HepG2 (cell line): Measurements from ENCODE around the gene CLCN1. TPM values are rescaled to one million over a fixed set of nuclear protein-coding genes. Genes with fewer than 3 reads are reported as not detected.
A peak's percentile ranks its signal among the peaks of the same experiment; 100 is the strongest.

Source experiments
- ATAC-seq: fragments of 200-7000 bp; cut with Tn5 transposase; 3 replicates; pipeline ENCODE4 v1.9.1; 2020; ENCODE audit warnings: mild to moderate bottlenecking, moderate library complexity
- BruUV-seq: library from RNA; stranded (reverse); fragments of 400-500 nt; replicated peaks from 2 replicates; lab custom pipeline; 2021; lab: Mats Ljungman, UMichigan
- CTCF ChIA-PET: fragments of 300-600 bp; formaldehyde crosslinking; extraction: SDS; loops from one replicate; lab custom pipeline; 2021; ENCODE audit warnings: low total read pairs, inconsistent platforms, low intra/inter-chr PET ratio; lab: Yijun Ruan, JAX
- POLR2A ChIA-PET: fragments of 350-600 bp; sonication (Branson Sonifier 250); formaldehyde crosslinking; loops from one replicate; lab custom pipeline; 2020; ENCODE audit warnings: antibody characterized with exemption, inconsistent platforms; lab: Yijun Ruan, JAX
- DNase-seq: peaks from one replicate; pipeline ENCODE4 v3.0.0-alpha.2; 2015; ENCODE audit warnings: low spot score
- FAIRE-seq: peaks from 3 replicates; lab custom pipeline; 2011; peaks lifted over from hg19 to GRCh38; lab: Jason Lieb, UNC
- H2AFZ ChIP-seq: one replicate; pipeline ENCODE4 v1.6.1; 2011; ENCODE audit warnings: low read length, inconsistent platforms
- H3K27ac ChIP-seq: fragments of 300-600 bp; 3 replicates; pipeline ENCODE4 v1.8.0; 2011; ENCODE audit warnings: mixed run types, mild to moderate bottlenecking, mixed read lengths, low read length, inconsistent platforms; ENCODE audit not compliant: insufficient read depth; ENCODE audit errors: extremely low read length
- H3K27me3 ChIP-seq, 2 experiments: fragments of 200-600 bp in 1 of 2; 2 replicates in 1 of 2; 3 replicates in 1 of 2; pipeline versions ENCODE4 v1.6.0 to v1.8.0; 2011; ENCODE audit warnings: low read length in 2 of 2, mild to moderate bottlenecking in 2 of 2, moderate library complexity in 2 of 2, inconsistent platforms in 1 of 2; ENCODE audit not compliant: insufficient read depth in 2 of 2, control insufficient read depth in 1 of 2
- H3K36me3 ChIP-seq, 2 experiments: fragments of 200-600 bp in 1 of 2; replicated peaks in 1 of 2; 2 replicates in 1 of 2; 3 replicates in 1 of 2; pipeline versions ENCODE4 v1.5.1 to v1.8.0; 2011; ENCODE audit warnings: low read length in 2 of 2, inconsistent platforms in 1 of 2; ENCODE audit not compliant: insufficient read depth in 2 of 2, control insufficient read depth in 1 of 2
- H3K4me1 ChIP-seq: 2 replicates; pipeline ENCODE4 v1.5.1; 2012; ENCODE audit warnings: low read length, inconsistent platforms; ENCODE audit not compliant: insufficient read depth
- H3K4me2 ChIP-seq: 2 replicates; pipeline ENCODE4 v1.6.0; 2011; ENCODE audit warnings: low read depth, low read length, inconsistent platforms
- H3K4me3 ChIP-seq, 3 experiments: fragments of 200-600 bp in 1 of 3; sonication (generic), shearing (Covaris generic) in 1 of 3; replicated peaks in 1 of 3; 2 replicates each; pipeline ENCODE4 v1.5.1; 2011 to 2016; ENCODE audit warnings: low read length in 3 of 3, inconsistent platforms in 2 of 3, low read depth in 2 of 3, mild to moderate bottlenecking in 2 of 3, control low read depth in 1 of 3, mixed read lengths in 1 of 3; ENCODE audit not compliant: insufficient read depth in 1 of 3
- H3K79me2 ChIP-seq: one replicate; pipeline ENCODE4 v1.6.1; 2011; ENCODE audit warnings: low read length, inconsistent platforms; ENCODE audit not compliant: insufficient read depth
- H3K9ac ChIP-seq: 2 replicates; pipeline ENCODE4 v1.6.0; 2011; ENCODE audit warnings: mild to moderate bottlenecking, low read depth, low read length, inconsistent platforms; ENCODE audit not compliant: insufficient read depth
- H3K9me3 ChIP-seq: 2 replicates; pipeline ENCODE4 v1.5.1; 2012; ENCODE audit warnings: mild to moderate bottlenecking, low read length
- H4K20me1 ChIP-seq: 2 replicates; pipeline ENCODE4 v1.6.0; 2011; ENCODE audit warnings: inconsistent platforms, mild to moderate bottlenecking, low read length, moderate library complexity; ENCODE audit not compliant: insufficient read depth
- AGO1 ChIP-seq: fragments of 200-400 bp; formaldehyde crosslinking; IDR thresholded peaks from 2 replicates; pipeline ENCODE4 v1.6.1; 2017; ENCODE audit warnings: mild to moderate bottlenecking, low read depth, low read length, moderate library complexity; ENCODE audit not compliant: poor library complexity, severe bottlenecking
- EZH2 ChIP-seq: conservative IDR thresholded peaks from 2 replicates; pipeline ENCODE4 v1.6.1; 2012; ENCODE audit warnings: mild to moderate bottlenecking, low read depth, low read length, moderate library complexity
- TBX3 ChIP-seq: fragments of 450-650 bp; IDR thresholded peaks from 2 replicates; pipeline ENCODE4 v1.6.1; 2017; ENCODE audit warnings: antibody characterized with exemption, mild to moderate bottlenecking, inconsistent platforms, borderline replicate concordance
- ZNF30 ChIP-seq: sonication (generic); formaldehyde crosslinking; IDR thresholded peaks from 2 replicates; pipeline ENCODE4 v1.5.0; 2020; ENCODE audit warnings: mild to moderate bottlenecking, missing genetic modification reagents
- ZNF816 ChIP-seq: sonication (generic); formaldehyde crosslinking; IDR thresholded peaks from 2 replicates; pipeline ENCODE4 v1.8.0; 2022; ENCODE audit warnings: missing genetic modification reagents, mild to moderate bottlenecking, borderline replicate concordance
- WGBS: methylation state at CpG from one replicate; pipeline ENCODE4 v1.1.6; 2017; ENCODE audit warnings: low lambda C conversion rate; 5-methylcytosine and 5-hydroxymethylcytosine counted together
- in situ Hi-C: cut with HindIII; loops from 2 replicates; pipeline ENCODE4 v1.10.0; 2017; ENCODE audit warnings: low pct_unique_long_range_greater_than_20kb; ENCODE audit not compliant: extremely low pct_ligation_motif_present
- intact Hi-C: fragments of 100-400 bp; cut with micrococcal nuclease; formaldehyde crosslinking; loops from one replicate; pipeline ENCODE4 v1.10.0; 2022; ENCODE audit not compliant: unreplicated experiment
- polyA plus RNA-seq, 8 experiments: library from polyadenylated mRNA; depleted of rRNA in 3 of 8; stranded (reverse) in 7 of 8; unstranded in 1 of 8; fragments of >200 nt; fragmentation: Illumina TruSeq in 4 of 8; extraction: Trizol in 4 of 8; gene quantifications; 2 replicates each; pipeline versions ENCODE4 v1.2.1 to v1.2.3, GENCODE V29; 2011 to 2016; ENCODE audit warnings: low read depth in 4 of 8, missing spikeins in 1 of 8, mixed read lengths in 1 of 8; ENCODE audit not compliant: insufficient read depth in 1 of 8
- total RNA-seq, 5 experiments: library from RNA; depleted of rRNA; stranded (reverse); fragments of >200 nt; fragmentation: Illumina TruSeq; extraction: Trizol; gene quantifications; 2 replicates each; pipeline ENCODE4 v1.2.3, GENCODE V29; 2016; ENCODE audit warnings: low read depth in 1 of 5
- TF ChIP-seq, protein P1 (sequence below): sonication (generic); formaldehyde crosslinking; IDR thresholded peaks from 2 replicates; pipeline ENCODE4 v1.4.0; 2020; ENCODE audit warnings: mild to moderate bottlenecking, missing genetic modification reagents
- TF ChIP-seq, protein P2 (sequence below): sonication (generic); formaldehyde crosslinking; IDR thresholded peaks from 2 replicates; pipeline ENCODE4 v1.4.0; 2020; ENCODE audit warnings: missing genetic modification reagents, borderline replicate concordance

The CLCN1 gene
- total and polyA plus RNA-seq, 2 of the 13 experiments (the other 11 are each of a cell fraction or from before 2014, with no cell fraction given) = 0.01 TPM; not detected in 1

DNA sequence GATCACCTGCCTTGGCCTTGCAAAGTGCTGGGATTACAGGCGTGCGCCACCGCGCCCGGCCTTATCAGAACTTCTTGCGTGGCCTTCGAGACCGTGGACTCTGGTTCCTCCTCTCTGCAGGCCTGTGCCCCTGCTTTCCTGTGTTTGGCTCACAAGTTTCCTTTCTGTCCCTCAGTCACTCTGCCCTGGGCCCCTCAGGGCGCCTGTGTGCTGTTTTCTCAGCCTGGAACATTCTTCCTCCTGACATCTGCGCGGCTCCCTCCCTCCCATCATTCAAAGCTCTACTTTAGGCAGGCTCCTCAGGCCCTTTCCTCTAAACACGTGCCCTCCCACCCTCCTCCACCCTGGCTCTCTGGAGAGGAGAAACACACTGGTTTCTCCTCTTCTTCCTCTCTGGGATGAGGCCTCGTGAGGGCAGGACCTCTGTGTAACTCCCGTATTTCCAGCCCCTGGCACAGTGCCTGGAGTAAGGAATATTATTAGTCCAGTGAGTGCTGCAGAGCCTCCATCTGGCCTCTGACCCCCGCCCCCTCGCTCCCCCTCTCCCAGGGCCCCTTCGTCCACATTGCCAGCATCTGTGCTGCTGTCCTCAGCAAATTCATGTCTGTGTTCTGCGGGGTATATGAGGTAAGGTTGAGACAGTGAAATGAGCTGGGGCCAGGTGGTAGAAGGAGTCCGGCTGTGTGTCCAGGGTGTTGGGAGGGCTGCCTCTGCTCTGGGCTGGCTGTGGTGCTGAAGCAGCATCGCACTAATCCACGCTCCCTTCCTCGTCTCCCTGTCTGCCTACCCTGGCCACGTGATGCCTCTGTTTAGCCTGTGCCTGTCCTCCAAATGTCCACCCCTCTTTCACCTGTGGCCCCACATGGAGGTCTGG lies 7.1 kb downstream of the CLCN1 start:
- WGBS = 15% methylated on average over 19 of the region's 23 CpGs
- peaks cover 31% of the 10 kb centered on the region for H3K4me1 ChIP-seq
- POLR2A ChIA-PET = no interaction called here
- intact Hi-C loops = loop anchor here (1.0 kb wide), 1 partner anchor 93 kb away; no protein-coding TSS in a partner anchor
- H2AFZ ChIP-seq = no peak overlapping the region
- TF ChIP-seq TBX3 (no peak), ZNF30 (CRISPR knock-in tag) (no peak), EZH2 (no peak), ZNF816 (CRISPR knock-in tag) (no peak), AGO1 (no peak)
- TF ChIP-seq, protein P1, sequence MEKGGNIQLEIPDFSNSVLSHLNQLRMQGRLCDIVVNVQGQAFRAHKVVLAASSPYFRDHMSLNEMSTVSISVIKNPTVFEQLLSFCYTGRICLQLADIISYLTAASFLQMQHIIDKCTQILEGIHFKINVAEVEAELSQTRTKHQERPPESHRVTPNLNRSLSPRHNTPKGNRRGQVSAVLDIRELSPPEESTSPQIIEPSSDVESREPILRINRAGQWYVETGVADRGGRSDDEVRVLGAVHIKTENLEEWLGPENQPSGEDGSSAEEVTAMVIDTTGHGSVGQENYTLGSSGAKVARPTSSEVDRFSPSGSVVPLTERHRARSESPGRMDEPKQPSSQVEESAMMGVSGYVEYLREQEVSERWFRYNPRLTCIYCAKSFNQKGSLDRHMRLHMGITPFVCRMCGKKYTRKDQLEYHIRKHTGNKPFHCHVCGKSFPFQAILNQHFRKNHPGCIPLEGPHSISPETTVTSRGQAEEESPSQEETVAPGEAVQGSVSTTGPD (CRISPR knock-in tag) = no peak
- TF ChIP-seq, protein P2, sequence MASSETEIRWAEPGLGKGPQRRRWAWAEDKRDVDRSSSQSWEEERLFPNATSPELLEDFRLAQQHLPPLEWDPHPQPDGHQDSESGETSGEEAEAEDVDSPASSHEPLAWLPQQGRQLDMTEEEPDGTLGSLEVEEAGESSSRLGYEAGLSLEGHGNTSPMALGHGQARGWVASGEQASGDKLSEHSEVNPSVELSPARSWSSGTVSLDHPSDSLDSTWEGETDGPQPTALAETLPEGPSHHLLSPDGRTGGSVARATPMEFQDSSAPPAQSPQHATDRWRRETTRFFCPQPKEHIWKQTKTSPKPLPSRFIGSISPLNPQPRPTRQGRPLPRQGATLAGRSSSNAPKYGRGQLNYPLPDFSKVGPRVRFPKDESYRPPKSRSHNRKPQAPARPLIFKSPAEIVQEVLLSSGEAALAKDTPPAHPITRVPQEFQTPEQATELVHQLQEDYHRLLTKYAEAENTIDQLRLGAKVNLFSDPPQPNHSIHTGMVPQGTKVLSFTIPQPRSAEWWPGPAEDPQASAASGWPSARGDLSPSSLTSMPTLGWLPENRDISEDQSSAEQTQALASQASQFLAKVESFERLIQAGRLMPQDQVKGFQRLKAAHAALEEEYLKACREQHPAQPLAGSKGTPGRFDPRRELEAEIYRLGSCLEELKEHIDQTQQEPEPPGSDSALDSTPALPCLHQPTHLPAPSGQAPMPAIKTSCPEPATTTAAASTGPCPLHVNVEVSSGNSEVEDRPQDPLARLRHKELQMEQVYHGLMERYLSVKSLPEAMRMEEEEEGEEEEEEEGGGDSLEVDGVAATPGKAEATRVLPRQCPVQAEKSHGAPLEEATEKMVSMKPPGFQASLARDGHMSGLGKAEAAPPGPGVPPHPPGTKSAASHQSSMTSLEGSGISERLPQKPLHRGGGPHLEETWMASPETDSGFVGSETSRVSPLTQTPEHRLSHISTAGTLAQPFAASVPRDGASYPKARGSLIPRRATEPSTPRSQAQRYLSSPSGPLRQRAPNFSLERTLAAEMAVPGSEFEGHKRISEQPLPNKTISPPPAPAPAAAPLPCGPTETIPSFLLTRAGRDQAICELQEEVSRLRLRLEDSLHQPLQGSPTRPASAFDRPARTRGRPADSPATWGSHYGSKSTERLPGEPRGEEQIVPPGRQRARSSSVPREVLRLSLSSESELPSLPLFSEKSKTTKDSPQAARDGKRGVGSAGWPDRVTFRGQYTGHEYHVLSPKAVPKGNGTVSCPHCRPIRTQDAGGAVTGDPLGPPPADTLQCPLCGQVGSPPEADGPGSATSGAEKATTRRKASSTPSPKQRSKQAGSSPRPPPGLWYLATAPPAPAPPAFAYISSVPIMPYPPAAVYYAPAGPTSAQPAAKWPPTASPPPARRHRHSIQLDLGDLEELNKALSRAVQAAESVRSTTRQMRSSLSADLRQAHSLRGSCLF (CRISPR knock-in tag) = no peak
- H3K27me3 ChIP-seq = peaks cover 0 to 7% of the 10 kb centered on the region in 2 experiments; a peak in 2 of 5 replicates
- no peak overlapping the region for H3K27ac ChIP-seq
- no peaks in the 10 kb centered on the region for H3K79me2 ChIP-seq
- H3K9ac ChIP-seq = no peak overlapping the region
- no TSS peak for BruUV-seq
- H3K4me2 ChIP-seq = peak overlapping the region; percentile 30; the same call in 1 of the 2 replicates
- H3K9me3 ChIP-seq = no peaks in the 10 kb centered on the region
- DNase-seq = no peak
- H3K36me3 ChIP-seq = no peaks in the 10 kb centered on the region
- H4K20me1 ChIP-seq = no peaks in the 10 kb centered on the region
- no peak for FAIRE-seq
- peak; percentile 37 for ATAC-seq
- in situ Hi-C loops = loop anchor here (5.0 kb wide), 1 partner anchor 94 kb away; no protein-coding TSS in a partner anchor
- H3K4me3 ChIP-seq = no peak overlapping the region; a peak in 1 of 6 replicates
- CTCF ChIA-PET = no interaction called here
